ELF-1 (cell line): Measurements from ENCODE around the gene SIX1.

Experiments used
- DNase-seq: peaks from one replicate; pipeline ENCODE4 v3.0.0-alpha.2; 2016; ENCODE audit warnings: low read depth, low spot score

The SIX1 gene

DNA sequence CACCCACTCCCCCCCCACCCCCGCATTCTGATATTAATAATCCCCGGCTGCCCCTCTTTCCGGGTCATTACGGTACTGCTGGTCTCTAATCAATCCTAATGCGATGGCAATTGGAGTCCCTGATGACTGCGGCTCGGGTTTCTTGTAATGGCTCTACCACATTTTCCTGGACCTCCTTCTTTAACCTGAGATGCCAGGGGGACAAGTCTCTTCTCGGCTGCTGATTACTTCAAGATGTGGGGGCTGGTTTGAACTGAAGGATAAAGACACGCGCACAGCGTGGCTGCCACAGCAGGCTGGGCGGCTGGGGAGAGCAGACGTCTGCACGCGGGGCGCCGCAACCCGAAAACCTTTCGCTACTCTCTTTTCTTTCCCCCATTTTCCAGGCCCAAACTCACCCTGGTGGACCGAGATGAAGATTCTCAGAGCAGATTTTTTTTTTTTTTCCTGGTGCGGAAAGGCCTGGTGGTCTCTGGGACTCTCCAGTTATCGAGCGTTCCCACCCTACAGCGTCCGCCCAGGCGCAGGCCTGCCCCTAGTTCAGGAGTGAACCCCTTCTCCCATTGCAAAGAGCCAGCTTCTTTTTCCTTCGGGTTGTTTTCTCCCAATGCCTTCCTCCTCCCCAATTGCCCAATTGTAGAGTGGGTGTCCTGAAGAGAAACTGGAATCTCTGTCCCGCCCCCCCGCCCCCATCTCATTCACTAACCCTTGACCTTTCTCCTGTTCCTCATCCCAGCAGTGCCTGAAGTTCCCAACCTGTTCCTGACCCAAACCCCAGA is 6.0 kb upstream of the SIX1 start:
- DNase-seq: no peak

DNA sequence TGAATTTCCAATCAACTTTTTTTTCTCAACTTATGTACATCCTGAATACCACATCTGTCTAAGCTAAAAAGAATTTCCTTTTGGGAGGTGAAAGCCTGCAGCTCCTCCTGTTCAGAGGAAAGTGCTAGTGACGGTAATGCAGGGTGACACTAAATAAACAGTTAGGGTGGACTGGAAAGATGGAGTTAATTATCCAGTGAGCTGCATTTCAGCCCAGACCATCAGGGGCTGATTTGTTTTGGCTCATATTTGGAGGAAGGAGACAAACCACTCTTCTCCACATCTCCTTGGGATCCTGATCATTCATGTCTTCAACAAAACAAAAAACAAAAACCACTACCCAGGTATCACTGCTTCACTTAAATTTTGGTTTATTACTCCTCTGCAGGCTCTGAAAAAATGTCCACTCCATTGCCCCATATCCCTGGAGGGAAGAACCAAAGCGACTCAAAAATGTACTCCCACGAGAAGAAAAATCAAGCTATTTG is 5.1 kb upstream of the SIX1 start:
- no peak for DNase-seq

DNA sequence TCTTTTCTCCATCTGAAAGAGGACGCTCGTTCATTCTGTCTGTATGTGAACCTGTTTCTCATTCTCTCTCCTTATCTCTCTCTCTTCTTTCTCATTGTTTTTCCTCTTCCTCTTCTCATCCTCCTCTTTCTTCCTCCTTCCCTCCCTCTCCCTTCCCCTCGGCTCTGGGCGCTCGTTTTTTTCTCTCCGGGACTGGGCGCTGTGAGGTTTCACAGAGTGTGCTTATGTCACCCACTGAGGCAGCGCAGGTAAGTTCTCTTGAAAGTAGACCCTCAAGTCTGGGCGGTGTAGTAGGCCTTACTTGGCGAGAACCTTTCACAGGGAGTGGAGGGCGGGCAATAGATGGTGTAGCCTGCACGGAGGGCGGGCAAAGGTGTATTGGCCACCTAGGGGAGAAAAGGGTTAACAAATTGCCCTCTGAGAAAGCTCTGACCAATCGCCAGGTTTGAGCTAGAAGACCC is 4.5 kb upstream of the SIX1 start:
- DNase-seq: peak; percentile 10

DNA sequence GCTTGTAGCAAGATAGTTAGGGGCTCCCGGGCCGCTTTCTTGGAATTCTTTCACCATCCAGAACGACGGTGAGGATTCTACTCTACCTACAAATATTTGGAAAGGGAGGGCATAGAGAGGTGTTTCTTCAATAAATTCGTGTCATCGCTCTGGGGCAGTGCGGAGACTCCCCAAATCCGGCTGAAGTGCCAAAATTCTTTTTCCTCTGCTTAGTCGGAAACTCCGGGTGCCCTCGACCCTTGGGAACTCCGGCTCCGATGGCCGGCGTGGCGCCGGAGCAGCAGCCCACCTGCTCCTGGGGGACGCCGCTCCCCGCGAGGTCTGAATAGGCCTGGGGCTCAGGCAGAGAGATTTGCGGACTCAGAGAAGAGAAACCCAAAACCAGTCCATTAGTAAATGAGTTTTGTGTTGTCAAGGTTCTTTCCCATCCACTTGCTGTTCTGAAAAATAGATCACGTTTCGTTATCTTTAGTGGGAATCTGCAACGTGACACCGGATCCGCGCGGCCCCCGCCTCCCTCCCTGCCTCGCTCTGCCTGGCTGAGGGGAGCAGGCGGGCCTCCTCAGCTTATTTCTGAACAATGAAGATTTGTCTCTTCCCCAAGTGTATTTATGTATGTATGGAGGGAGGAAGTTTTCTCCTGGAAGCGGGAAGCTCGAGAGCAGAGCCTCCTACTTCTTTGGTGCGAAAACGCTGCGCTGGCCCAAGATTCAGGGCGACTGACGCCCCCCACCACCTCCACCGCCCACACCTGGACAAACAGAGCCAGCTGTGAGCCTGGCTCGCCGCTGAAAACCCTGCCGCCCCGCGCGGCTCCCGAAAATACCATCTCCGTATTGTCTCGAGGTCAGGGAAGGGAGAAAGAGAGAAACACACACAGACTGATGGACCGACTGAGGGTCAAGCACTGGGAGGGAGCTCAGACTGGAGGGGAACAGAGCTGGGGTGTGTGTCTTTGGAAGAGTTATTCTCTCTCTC is 3.7 kb upstream of the SIX1 start:
- peak; percentile 34 for DNase-seq

DNA sequence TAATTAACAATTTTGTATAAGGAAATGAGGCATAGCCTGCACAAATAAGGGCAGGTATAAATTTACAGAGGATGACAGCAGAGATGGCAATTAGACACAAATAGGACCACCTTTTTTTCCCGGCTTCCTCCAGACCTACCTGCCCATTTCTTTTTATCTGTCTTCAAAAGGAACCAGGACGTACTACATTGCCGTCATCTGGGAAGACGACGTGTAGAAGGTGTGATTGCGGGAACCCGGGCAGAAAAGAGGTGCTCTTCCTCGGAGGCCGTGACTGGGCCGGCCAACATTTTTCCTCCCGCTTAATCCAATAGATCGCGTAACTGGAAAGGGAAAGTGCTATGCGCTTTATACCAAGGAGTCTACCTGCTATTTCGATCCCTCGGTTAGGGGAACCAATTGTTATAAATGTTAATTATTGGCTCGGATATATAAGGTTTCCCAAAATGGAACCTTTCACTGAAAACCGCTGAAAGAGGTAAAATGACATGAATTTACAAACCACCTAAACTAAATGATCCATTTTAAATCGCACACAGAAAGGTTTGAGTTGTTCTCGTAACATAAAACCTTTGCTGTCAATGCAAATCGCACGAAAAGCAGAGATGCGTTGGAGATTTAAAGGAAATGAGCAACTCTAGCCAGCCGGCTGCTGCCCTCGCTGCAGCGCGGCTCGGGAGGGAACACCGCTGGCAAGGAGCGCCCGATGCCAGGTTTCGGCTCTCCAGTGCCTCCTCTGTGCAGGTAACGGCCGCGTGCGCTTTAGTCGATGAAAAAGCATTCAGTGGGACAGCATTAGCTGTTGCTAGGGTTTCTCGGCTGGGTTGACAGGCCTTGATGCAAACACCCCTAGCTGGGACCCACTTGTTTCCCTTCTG is 2.8 kb upstream of the SIX1 start:
- DNase-seq: peak; percentile 43

DNA sequence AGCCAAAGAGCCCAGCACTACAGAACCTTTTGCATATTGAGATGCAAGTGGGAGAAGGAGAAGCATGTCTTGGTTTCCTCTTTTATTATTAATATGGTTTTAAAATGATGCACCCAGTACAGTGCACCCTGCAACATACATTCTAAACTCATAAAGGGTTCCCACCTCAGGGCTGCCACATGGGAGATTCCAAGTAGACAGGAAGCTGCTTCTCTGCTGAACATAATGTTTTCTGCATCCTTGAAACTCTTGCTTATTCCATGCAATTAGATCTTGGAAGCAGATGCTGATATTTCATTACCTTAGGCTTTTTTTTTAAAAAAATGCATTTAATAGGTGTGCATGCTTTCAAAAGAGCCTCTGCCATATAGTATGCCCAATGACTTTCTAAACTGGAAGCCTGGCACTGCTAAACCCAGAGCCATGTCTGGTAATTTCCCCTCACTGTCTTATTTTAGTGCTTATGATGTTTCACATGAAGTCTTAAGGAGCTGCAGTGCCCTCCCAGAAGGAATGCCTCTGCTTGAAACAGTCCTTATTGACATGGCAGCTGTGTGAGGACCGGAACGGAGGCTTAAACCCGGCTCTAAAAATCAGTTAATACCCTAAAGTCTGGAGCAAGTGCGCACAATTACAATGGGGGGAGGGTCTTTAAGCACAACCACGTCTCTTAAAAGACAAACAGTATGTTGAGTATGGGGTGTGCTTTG is 2.0 kb upstream of the SIX1 start:
- peak; percentile 22 for DNase-seq

DNA sequence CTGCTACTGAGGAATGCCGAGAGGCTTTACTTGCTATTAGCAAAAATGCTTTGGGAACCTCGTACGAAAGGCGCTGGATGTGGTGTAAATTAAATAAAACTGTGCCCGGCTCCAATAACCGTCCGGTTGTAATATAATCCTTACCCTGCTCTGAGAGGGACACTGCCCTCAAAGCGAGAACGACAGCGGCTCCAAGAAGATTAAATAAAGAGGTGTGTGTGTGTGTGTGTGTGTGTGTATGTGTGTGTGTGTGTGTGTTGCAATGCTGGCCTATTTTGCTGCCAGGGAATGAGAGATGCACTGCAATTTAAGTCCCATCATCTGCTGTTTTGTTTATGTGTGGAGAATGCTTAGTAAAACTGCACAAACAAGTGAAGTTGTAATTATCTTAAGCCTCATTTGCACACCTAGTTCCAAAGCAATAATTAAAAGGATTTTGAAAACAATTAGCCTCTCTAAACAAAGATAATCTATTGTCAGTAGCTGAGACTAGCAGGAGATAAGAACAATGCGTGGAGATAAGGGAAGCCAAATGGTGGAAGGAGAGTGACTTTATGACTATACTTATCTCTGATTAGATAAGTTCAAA is 1.2 kb upstream of the SIX1 start:
- DNase-seq: peak; percentile 25

DNA sequence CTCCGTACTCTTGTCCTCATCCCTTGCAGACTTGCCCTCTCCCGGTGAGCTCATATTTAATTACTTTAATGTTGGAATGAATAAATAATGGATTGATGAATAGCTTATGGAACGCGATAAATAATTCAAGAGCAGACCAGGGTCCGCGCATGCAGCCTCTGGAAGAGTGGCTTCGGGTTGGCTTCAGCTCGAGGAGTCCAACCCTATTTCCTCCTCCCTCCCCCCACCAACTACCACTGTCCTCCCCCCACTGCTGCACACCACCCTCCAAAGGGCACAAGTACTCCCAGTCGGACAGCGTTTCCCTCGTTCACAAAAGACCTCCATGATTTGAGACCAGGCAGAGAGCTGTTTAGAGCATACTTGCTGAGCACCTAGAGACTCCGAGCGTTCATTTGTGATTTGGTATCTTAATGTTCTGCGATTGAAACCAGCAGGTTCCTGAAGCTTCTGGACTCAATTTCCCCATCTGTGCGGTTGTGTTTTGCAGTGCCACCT is 647 bp upstream of the SIX1 start:
- DNase-seq: peak; percentile 36

DNA sequence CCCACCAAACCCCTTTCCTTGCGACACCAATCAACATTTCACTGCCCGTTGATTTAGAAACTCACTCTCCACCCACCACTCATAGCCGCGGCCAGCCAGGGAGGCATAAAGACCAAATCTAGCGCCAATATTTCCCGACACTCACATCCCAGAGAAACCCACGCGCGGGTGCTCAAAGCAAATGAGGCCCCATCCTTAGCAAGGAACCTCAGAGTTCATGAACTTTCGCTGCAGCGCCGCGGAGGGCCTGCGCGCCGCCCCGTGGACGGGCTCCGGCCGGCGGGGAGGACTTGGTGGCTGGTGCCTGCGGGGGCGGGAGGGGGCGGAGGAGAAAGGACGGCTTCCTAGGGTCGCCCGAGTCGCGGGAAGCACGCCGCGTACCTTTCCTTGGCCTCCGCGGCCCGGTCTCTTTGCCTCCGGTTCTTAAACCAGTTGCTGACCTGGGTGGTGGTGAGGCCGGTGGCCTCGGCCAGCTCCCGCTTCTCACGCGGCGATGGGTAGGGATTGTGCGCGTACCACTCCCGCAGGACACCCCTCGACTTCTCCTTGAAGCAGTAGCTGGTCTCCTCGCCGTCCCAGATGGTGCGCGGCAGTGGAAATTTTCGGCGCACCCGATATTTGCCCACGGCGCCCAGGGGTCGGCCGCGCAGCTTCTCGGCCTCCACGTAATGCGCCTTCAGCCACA is 886 bp downstream of the SIX1 start:
- peak; percentile 28 for DNase-seq

DNA sequence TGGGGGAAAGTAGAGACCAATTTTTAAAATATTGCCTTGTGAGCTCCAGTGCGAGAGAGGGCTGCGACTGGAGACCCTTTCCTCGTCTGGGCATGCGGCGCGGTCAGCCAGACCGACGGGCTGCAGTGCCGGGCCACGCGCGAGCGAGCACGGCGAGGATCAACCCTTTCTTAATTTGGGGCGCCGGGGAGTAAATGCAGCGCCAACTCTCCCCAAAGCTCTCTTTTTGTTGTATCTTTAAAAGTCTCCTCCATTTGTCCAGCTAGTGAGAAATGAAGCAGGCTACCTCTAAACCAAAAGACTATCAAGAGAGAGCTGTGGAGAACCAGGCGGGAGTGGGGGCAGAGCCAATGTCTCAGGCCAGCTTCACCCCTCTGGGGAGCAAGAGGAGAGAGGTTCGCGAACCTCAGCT is 1.4 kb downstream of the SIX1 start:
- DNase-seq: peak; percentile 50

DNA sequence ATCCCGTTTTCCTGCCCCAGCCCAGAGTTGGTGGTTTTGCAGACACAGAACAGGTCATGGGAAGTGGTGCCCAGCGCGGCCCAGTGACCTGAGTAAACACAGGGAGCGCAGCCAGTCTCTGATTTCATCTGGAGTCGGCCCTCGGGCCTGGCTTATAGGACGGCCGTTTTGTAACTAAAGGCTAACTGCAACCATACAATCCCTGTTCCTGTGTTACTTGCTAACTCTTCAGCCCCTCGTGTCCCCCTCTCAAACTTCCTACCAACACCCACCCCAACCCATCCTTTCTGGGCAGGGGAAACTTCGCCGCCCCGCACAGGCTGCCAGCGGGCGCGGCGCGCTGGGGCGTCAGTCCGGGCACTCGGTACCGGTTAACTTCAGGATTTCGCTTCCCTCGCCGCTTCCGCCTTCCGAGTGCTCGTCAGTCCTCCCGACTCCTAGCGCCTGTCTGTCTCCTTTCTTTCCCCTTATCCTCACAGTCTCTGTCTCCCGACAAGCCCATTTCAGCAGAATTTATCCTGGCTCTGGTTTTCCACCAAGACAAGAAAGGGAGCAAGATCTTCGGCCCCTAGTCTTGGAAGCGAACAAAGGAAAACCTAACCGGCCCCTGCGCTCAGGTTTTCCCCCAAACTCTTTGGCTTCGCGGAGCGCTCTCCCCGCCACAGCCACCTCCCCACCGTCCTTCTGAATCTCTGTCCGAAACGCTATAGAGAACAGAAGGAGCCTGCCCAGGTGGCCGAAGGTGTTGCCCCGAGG is 2.0 kb downstream of the SIX1 start:
- DNase-seq: peak; percentile 72

DNA sequence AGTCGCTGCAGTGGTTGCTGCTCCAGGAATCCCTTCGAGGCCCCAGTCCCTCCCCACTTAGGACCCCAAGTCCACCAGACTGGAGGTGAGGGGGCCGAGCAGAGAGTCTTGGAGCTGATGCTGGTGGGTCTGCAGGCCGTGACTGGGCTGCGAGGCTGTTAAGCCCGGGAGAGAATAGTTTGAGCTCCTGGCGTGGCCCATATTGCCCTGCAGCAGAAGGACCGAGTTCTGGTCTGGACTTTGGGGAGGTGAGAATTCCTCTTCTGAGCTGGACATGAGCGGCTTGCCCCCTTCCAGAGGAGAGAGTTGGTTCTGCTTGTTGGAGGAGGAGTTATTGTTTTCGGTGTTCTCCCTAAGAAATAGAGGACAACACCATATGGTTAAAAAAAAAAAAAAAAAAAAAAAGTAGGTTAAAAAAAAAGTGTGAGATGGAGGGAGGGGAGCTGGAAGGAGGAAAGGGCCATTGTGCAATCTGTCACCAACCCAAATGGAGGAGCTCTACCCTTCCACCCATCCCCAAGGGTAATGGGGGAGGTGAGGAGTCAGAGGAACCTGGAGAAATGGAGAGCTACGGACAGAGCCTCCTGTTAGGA is 3.0 kb downstream of the SIX1 start:
- DNase-seq: peak; percentile 57

DNA sequence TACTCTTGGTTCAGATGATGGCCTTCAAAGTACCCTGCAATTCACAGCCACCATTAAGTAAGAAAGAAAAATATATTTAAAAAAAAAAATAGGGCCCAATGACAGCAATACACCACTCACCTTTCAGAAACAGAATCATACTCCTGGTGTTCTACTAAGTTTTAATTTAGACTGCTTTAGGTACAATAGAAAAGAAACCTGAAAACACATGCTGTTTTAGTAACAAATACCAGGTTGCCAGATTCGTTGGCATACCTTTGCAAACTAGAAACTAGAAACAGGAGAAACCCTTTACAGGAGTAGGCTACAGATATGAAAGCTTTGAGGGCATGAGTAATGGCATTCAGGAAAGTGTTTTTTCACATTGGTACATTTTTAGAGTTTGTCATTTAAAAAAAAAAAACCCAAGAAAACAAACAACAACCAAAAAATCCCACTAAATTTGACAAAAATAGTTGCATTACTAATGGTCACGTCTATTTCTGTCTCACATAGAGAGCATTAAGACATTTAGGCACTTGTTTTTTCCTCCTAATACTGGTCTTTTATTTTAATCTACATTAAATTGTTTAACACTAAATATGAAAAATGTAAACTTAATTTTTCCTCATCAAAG is 4.0 kb downstream of the SIX1 start:
- DNase-seq: no peak

DNA sequence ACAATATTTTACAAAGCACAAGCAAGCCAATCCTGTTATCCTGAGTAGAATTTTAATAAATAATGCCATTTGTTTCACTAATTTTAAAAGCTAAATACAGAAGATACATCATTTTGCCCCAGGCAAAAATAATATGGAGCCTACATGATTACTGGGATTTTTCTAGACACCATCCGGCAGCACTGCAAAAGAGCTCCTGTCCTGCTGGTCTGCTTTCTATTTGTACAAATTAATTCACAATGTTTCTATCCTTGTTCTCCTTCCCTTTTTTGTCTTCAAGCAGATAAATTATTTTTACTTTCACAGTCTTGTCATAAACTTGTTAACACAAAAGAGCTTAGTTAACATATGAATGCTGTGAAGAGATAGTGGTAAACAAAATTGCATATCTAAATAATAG is 4.6 kb downstream of the SIX1 start:
- no peak for DNase-seq

DNA sequence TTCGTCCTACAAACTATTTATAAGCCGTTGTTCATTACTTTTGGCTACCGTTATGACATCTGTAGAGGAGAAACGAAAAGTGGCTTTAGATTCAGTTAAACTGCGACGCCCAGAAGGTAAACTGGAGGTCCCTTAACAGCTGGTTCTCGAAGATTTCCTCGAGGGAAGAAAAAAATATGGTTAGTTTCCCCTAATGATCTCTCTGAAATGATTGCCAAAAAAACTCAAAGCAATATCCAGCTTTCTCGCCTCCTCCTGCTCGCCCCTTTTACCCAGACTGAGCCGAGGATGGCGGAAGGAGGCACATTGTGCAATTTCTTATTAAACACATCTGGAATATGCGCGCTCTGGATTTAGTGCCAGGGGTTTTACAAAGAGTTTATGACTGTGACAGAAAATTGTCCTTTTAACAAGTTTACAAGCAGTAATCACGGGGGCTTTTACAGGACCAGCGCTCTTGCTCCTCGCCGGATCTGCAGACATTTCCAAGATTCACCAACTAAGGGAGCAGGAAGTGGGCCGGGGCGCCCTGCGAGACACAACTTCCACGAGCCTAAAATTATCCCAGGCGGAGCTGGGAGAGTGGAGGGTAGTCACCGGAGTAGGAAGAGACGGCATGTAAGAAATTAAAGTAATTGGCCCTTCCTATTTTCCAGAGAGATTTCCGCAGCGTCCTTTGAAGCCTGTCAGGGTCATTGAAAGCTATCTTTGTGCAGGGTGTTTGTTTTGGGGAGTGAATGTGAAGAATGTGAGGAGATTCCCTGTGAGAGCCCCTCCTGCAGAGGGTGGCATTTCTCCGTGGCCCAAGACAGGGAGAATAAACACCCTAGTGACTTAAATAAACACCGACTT is 5.6 kb downstream of the SIX1 start:
- peak; percentile 60 for DNase-seq

DNA sequence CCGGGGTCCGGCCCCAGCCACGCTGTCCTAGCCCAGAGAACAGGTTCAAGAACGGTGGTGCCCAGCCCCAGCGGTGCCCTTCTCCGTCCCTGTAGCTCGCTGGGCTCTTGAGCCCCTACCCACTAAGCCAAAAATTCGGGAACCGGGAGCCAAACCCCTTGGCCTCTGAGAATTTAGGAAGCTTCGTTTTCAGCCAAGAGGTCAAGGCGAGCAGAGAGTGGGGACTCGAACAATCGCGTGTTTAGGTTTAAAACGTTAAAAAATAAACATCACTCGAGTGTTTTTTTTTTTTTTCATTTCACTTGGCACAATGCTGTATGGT is 6.2 kb downstream of the SIX1 start:
- no peak for DNase-seq
